ENCODE data around the gene ART4.

- no peak for TF ChIP-seq CTCF (IDR thresholded peaks at IDR 0.05)
- no peak for TF ChIP-seq POLR2A (IDR thresholded peaks at IDR 0.05)
These were observed 1.1 kb upstream of the ART4 start for GRCh38 chr12:14844401-14844800.

Measured in heart left ventricle (tissue), 13 donors.